Measurements from ENCODE around the gene FREM1.

Gene FREM1

GRCh38 chr9:14704281-14704680 lies 205.9 kb downstream of the FREM1 start:
- DNase-seq (ENCODE audit: low read depth, low spot score), result no peak

- DNase-seq (ENCODE audit: low read depth, low spot score), result no peak
These were observed 208.0 kb downstream of the FREM1 start for GRCh38 chr9:14702200-14702720.

- no peak for DNase-seq (ENCODE audit: low read depth, low spot score)
These were observed 216.9 kb downstream of the FREM1 start, which contains the start of gene ZDHHC21 for GRCh38 chr9:14693251-14693861. Gene ZDHHC21, minus strand, starts transcription at chr9:14693432. Its CDS starts 19,092 bp downstream, at chr9:14674340.

- DNase-seq (ENCODE audit: low read depth, low spot score), result no peak
These were observed 217.6 kb downstream of the FREM1 start for GRCh38 chr9:14692470-14693250.

GRCh38 chr9:14690948-14691730 lies 219.1 kb downstream of the FREM1 start:
- no peak for DNase-seq (ENCODE audit: low read depth, low spot score)

- DNase-seq (ENCODE audit: low read depth, low spot score), result peak; percentile 63
These were observed 223.0 kb downstream of the FREM1 start for GRCh38 chr9:14687042-14687719.

- no peak for DNase-seq (ENCODE audit: low read depth, low spot score)
These were observed 224.1 kb downstream of the FREM1 start for GRCh38 chr9:14686168-14686567.

Measured in brain pericyte (primary cell).